ENCODE data around the gene UBAC1.

DNA sequence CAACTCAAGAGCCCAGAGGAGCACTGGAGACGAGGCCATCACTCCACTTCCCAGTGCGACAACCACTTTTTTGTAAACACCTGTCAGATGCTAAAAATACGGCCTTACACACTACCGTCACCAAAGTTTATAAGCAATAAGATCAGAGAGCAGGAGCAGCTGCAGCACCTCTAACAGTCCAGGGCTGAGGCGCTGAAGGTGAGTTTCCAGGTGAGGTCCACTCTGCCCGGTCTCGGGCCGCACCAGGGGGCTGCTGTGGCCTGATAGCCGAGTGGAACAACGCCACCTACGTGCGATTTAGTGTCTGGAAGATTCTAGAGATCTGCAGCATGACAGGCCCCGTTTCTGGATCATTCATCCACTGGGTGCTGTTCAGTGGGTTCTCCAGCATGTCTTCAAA is 28.1 kb downstream of the UBAC1 start:
- TF ChIP-seq, protein P1, sequence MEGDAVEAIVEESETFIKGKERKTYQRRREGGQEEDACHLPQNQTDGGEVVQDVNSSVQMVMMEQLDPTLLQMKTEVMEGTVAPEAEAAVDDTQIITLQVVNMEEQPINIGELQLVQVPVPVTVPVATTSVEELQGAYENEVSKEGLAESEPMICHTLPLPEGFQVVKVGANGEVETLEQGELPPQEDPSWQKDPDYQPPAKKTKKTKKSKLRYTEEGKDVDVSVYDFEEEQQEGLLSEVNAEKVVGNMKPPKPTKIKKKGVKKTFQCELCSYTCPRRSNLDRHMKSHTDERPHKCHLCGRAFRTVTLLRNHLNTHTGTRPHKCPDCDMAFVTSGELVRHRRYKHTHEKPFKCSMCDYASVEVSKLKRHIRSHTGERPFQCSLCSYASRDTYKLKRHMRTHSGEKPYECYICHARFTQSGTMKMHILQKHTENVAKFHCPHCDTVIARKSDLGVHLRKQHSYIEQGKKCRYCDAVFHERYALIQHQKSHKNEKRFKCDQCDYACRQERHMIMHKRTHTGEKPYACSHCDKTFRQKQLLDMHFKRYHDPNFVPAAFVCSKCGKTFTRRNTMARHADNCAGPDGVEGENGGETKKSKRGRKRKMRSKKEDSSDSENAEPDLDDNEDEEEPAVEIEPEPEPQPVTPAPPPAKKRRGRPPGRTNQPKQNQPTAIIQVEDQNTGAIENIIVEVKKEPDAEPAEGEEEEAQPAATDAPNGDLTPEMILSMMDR (tag by site-specific recombination; IDR thresholded peaks at IDR 0.05) = no peak
- TF ChIP-seq KLF10 (tag by site-specific recombination; IDR thresholded peaks at IDR 0.05) = no peak
- no peak for TF ChIP-seq ZNF48 (tag by site-specific recombination; IDR thresholded peaks at IDR 0.05)
